Dendritic cell treated with granulocyte-macrophage colony-stimulating factor and Interleukin-4, amounts not matched to agents 40 ng/mL and 50 ng/mL, for 4 days (primary cell): ENCODE results near the gene CCDC174.

Source experiments
- H3K27ac Mint-ChIP-seq: one replicate; pipeline ENCODE4 v1.8.0; 2022; ENCODE audit warnings: mild to moderate bottlenecking, mixed read lengths
- H3K27me3 Mint-ChIP-seq: one replicate; pipeline ENCODE4 v1.8.0; 2022; ENCODE audit warnings: mild to moderate bottlenecking, mixed read lengths
- H3K36me3 Mint-ChIP-seq: one replicate; pipeline ENCODE4 v1.8.0; 2022; ENCODE audit warnings: low read depth, mixed read lengths
- H3K4me1 Mint-ChIP-seq: one replicate; pipeline ENCODE4 v1.8.0; 2022; ENCODE audit warnings: low read depth, mixed read lengths
- H3K4me3 Mint-ChIP-seq: one replicate; pipeline ENCODE4 v1.8.0; 2022; ENCODE audit warnings: mild to moderate bottlenecking, moderate library complexity, mixed read lengths
- H3K9me3 Mint-ChIP-seq: one replicate; pipeline ENCODE4 v1.8.0; 2022; ENCODE audit warnings: mixed read lengths
- intact Hi-C: fragments of 100-400 bp; cut with micrococcal nuclease; formaldehyde crosslinking; loops from one replicate; pipeline ENCODE4 v1.15.0; 2022

The CCDC174 gene

GRCh38 chr3:14632442-14632930 is 19.1 kb upstream of the CCDC174 start:
- peaks cover 12% of the 10 kb centered on the region for H3K27me3 Mint-ChIP-seq
- no peaks in the 10 kb centered on the region for H3K36me3 Mint-ChIP-seq
- intact Hi-C loops = no loop called here
- H3K4me3 Mint-ChIP-seq = no peak overlapping the region
- no peaks in the 10 kb centered on the region for H3K4me1 Mint-ChIP-seq
- no peak overlapping the region for H3K27ac Mint-ChIP-seq
- no peaks in the 10 kb centered on the region for H3K9me3 Mint-ChIP-seq

- Mint-ChIP-seq H3K27me3 (peaks cover 12% of the 10 kb centered on the region), H3K4me3 (no peak overlapping the region), H3K27ac (no peak overlapping the region), H3K9me3 (no peaks in the 10 kb centered on the region), H3K4me1 (no peaks in the 10 kb centered on the region), H3K36me3 (no peaks in the 10 kb centered on the region)
- intact Hi-C loops = no loop called here
Measured at GRCh38 chr3:14633417-14633816, 18.1 kb upstream of the CCDC174 start.

GRCh38 chr3:14633819-14634424 is 17.6 kb upstream of the CCDC174 start:
- no peak overlapping the region for H3K27ac Mint-ChIP-seq
- peaks cover 11% of the 10 kb centered on the region for H3K27me3 Mint-ChIP-seq
- intact Hi-C loops = loop anchor here (1.0 kb wide), 2 partner anchors 147 to 287 kb away; no protein-coding TSS in a partner anchor
- no peak overlapping the region for H3K4me3 Mint-ChIP-seq
- H3K36me3 Mint-ChIP-seq = no peaks in the 10 kb centered on the region
- no peaks in the 10 kb centered on the region for H3K9me3 Mint-ChIP-seq
- no peaks in the 10 kb centered on the region for H3K4me1 Mint-ChIP-seq

- Mint-ChIP-seq H3K27ac (no peak overlapping the region), H3K9me3 (no peaks in the 10 kb centered on the region), H3K36me3 (no peaks in the 10 kb centered on the region), H3K4me3 (no peak overlapping the region), H3K27me3 (peaks cover 10% of the 10 kb centered on the region), H3K4me1 (no peaks in the 10 kb centered on the region)
- intact Hi-C loops = loop anchor here (1.0 kb wide), 2 partner anchors 146 to 286 kb away; no protein-coding TSS in a partner anchor
Measured at GRCh38 chr3:14634763-14635400, 16.7 kb upstream of the CCDC174 start.

- Mint-ChIP-seq H3K27ac (no peak overlapping the region), H3K4me1 (no peaks in the 10 kb centered on the region), H3K27me3 (peaks cover 20% of the 10 kb centered on the region), H3K9me3 (no peaks in the 10 kb centered on the region), H3K4me3 (no peak overlapping the region), H3K36me3 (no peaks in the 10 kb centered on the region)
- intact Hi-C loops = no loop called here
Measured at GRCh38 chr3:14636496-14637087, 15.0 kb upstream of the CCDC174 start.

GRCh38 chr3:14640157-14640562 is 11.4 kb upstream of the CCDC174 start:
- Mint-ChIP-seq H3K4me1 (no peaks in the 10 kb centered on the region), H3K36me3 (no peaks in the 10 kb centered on the region), H3K27me3 (peaks cover 27% of the 10 kb centered on the region), H3K27ac (no peak overlapping the region), H3K9me3 (no peaks in the 10 kb centered on the region), H3K4me3 (no peak overlapping the region)
- intact Hi-C loops = no loop called here

- Mint-ChIP-seq H3K4me3 (no peak overlapping the region), H3K27ac (no peak overlapping the region), H3K9me3 (no peaks in the 10 kb centered on the region), H3K27me3 (peaks cover 27% of the 10 kb centered on the region), H3K36me3 (no peaks in the 10 kb centered on the region), H3K4me1 (no peaks in the 10 kb centered on the region)
- intact Hi-C loops = no loop called here
Measured at GRCh38 chr3:14640734-14641133, 10.8 kb upstream of the CCDC174 start.

- no peaks in the 10 kb centered on the region for H3K36me3 Mint-ChIP-seq
- no peaks in the 10 kb centered on the region for H3K4me1 Mint-ChIP-seq
- intact Hi-C loops = no loop called here
- no peaks in the 10 kb centered on the region for H3K9me3 Mint-ChIP-seq
- peaks cover 27% of the 10 kb centered on the region for H3K27me3 Mint-ChIP-seq
- H3K4me3 Mint-ChIP-seq = no peak overlapping the region
- no peak overlapping the region for H3K27ac Mint-ChIP-seq
Measured at GRCh38 chr3:14641346-14641745, 10.2 kb upstream of the CCDC174 start.

GRCh38 chr3:14645453-14645852 is 6.1 kb upstream of the CCDC174 start:
- Mint-ChIP-seq H3K36me3 (no peaks in the 10 kb centered on the region), H3K4me1 (peaks cover 13% of the 10 kb centered on the region), H3K27ac (no peak overlapping the region), H3K4me3 (no peak overlapping the region), H3K9me3 (no peaks in the 10 kb centered on the region), H3K27me3 (peaks cover 11% of the 10 kb centered on the region)
- intact Hi-C loops = no loop called here

GRCh38 chr3:14646131-14646573 is 5.4 kb upstream of the CCDC174 start:
- no peaks in the 10 kb centered on the region for H3K36me3 Mint-ChIP-seq
- no peak overlapping the region for H3K27ac Mint-ChIP-seq
- no peak overlapping the region for H3K4me3 Mint-ChIP-seq
- H3K9me3 Mint-ChIP-seq = no peaks in the 10 kb centered on the region
- peaks cover 8% of the 10 kb centered on the region for H3K27me3 Mint-ChIP-seq
- H3K4me1 Mint-ChIP-seq = peaks cover 20% of the 10 kb centered on the region
- intact Hi-C loops = no loop called here

GRCh38 chr3:14646589-14647413 is 4.8 kb upstream of the CCDC174 start:
- intact Hi-C loops = no loop called here
- no peaks in the 10 kb centered on the region for H3K9me3 Mint-ChIP-seq
- H3K27ac Mint-ChIP-seq = no peak overlapping the region

GRCh38 chr3:14647976-14648955 is 3.3 kb upstream of the CCDC174 start:
- Mint-ChIP-seq H3K4me3 (peak overlapping the region; percentile 20), H3K36me3 (peaks cover 8% of the 10 kb centered on the region), H3K27ac (peak overlapping the region; percentile 58), H3K9me3 (no peaks in the 10 kb centered on the region), H3K27me3 (peaks cover 3% of the 10 kb centered on the region), H3K4me1 (peaks cover 27% of the 10 kb centered on the region)
- intact Hi-C loops = no loop called here

More at GRCh38 chr3:14646589-14647413, 4.8 kb upstream of the CCDC174 start:
- Mint-ChIP-seq H3K4me1 (peaks cover 22% of the 10 kb centered on the region), H3K36me3 (peaks cover 2% of the 10 kb centered on the region), H3K27me3 (peaks cover 7% of the 10 kb centered on the region), H3K4me3 (no peak overlapping the region)

- intact Hi-C loops = no loop called here
- no peak overlapping the region for H3K27ac Mint-ChIP-seq
- H3K4me1 Mint-ChIP-seq = peaks cover 34% of the 10 kb centered on the region
- no peaks in the 10 kb centered on the region for H3K27me3 Mint-ChIP-seq
- H3K9me3 Mint-ChIP-seq = no peaks in the 10 kb centered on the region
- H3K4me3 Mint-ChIP-seq = no peak overlapping the region
- peaks cover 8% of the 10 kb centered on the region for H3K36me3 Mint-ChIP-seq
Measured at GRCh38 chr3:14649466-14649865, 2.1 kb upstream of the CCDC174 start.
